ENCODE data around the gene FAR2.

- TF ChIP-seq ZFP37 (tag by site-specific recombination; IDR thresholded peaks at IDR 0.05) (no peak), YY1 (tag by site-specific recombination; IDR thresholded peaks at IDR 0.05) (no peak), ZNF768 (tag by site-specific recombination; IDR thresholded peaks at IDR 0.05) (no peak), CTCF (tag by site-specific recombination; IDR thresholded peaks at IDR 0.05) (no peak), ZNF558 (tag by site-specific recombination; IDR thresholded peaks at IDR 0.05) (no peak), SP2 (tag by site-specific recombination; IDR thresholded peaks at IDR 0.05) (no peak), ZNF664 (tag by site-specific recombination; IDR thresholded peaks at IDR 0.05) (no peak), ZNF777 (tag by site-specific recombination; IDR thresholded peaks at IDR 0.05; ENCODE audit: borderline replicate concordance) (no peak), ZNF274 (IDR thresholded peaks at IDR 0.05; ENCODE audit: low read length) (no peak), ZNF274 (tag by site-specific recombination; IDR thresholded peaks at IDR 0.05; ENCODE audit: borderline replicate concordance) (no peak)
Observed at GRCh38 chr12:29282031-29282816, 133.1 kb downstream of the FAR2 start.
